Loucy (cell line): ENCODE data around the gene KCNJ5.

ENCODE experiments used
- H2AFZ ChIP-seq: fragments of 200-600 bp; sonication (generic); 2 replicates; pipeline ENCODE4 v1.6.0; 2016; ENCODE audit warnings: antibody characterized with exemption, mild to moderate bottlenecking, low read length, moderate library complexity
- H3F3A ChIP-seq: fragments of 200-600 bp; 2 replicates; pipeline ENCODE4 v1.6.0; 2016; ENCODE audit warnings: antibody characterized with exemption, low read depth, mild to moderate bottlenecking
- H3K27me3 ChIP-seq: fragments of 200-600 bp; sonication (generic); 2 replicates; pipeline ENCODE4 v1.6.1; 2014; ENCODE audit warnings: low read length, mild to moderate bottlenecking; ENCODE audit not compliant: insufficient read depth, poor library complexity, severe bottlenecking
- H3K36me3 ChIP-seq: fragments of 200-600 bp; sonication (generic); 2 replicates; pipeline ENCODE4 v1.6.1; 2016; ENCODE audit warnings: low read length; ENCODE audit not compliant: insufficient read depth
- H3K4me1 ChIP-seq: fragments of 200-600 bp; sonication (generic); 2 replicates; pipeline ENCODE4 v1.5.1; 2014; ENCODE audit warnings: low read length, mild to moderate bottlenecking; ENCODE audit not compliant: insufficient read depth, poor library complexity, severe bottlenecking
- H3K4me2 ChIP-seq: fragments of 200-600 bp; sonication (generic); 2 replicates; pipeline ENCODE4 v1.6.0; 2014; ENCODE audit warnings: antibody characterized with exemption, low read length, low read depth, mild to moderate bottlenecking; ENCODE audit not compliant: poor library complexity, severe bottlenecking
- H3K4me3 ChIP-seq: fragments of 200-600 bp; sonication (generic); 2 replicates; pipeline ENCODE4 v1.5.1; 2014; ENCODE audit warnings: low read length, mild to moderate bottlenecking, mixed read lengths; ENCODE audit not compliant: poor library complexity, severe bottlenecking
- H3K79me2 ChIP-seq: fragments of 200-600 bp; sonication (generic); 2 replicates; pipeline ENCODE4 v1.6.1; 2014; ENCODE audit warnings: low read length; ENCODE audit not compliant: insufficient read depth
- H3K9ac ChIP-seq: fragments of 200-600 bp; sonication (generic); 2 replicates; pipeline ENCODE4 v1.6.0; 2014; ENCODE audit warnings: mild to moderate bottlenecking, low read depth, low read length, moderate library complexity; ENCODE audit not compliant: poor library complexity, severe bottlenecking
- H3K9me2 ChIP-seq: fragments of 200-600 bp; sonication (generic); replicated peaks from 2 replicates; pipeline ENCODE4 v1.6.1; 2016; ENCODE audit warnings: low read depth, low read length, mixed read lengths
- H3K9me3 ChIP-seq: fragments of 200-600 bp; sonication (generic); 2 replicates; pipeline ENCODE4 v1.6.1; 2014; ENCODE audit warnings: mild to moderate bottlenecking, antibody characterized with exemption, low read length, low read depth; ENCODE audit not compliant: insufficient read depth
- H4K20me1 ChIP-seq: fragments of 200-600 bp; sonication (generic); 2 replicates; pipeline ENCODE4 v1.6.0; 2014; ENCODE audit warnings: antibody characterized with exemption, low read length, mild to moderate bottlenecking; ENCODE audit not compliant: insufficient read depth, poor library complexity, severe bottlenecking
- EZH2phosphoT487 ChIP-seq: fragments of 200-600 bp; IDR thresholded peaks from 2 replicates; pipeline ENCODE4 v1.6.1; 2018; ENCODE audit warnings: antibody characterized with exemption, mild to moderate bottlenecking, moderate library complexity, borderline replicate concordance
- TF ChIP-seq, protein P1 (sequence below): fragments of 200-600 bp; sonication (generic); conservative IDR thresholded peaks from 2 replicates; pipeline ENCODE4 v1.5.1; 2014; ENCODE audit warnings: mild to moderate bottlenecking, antibody characterized with exemption, low read length

The KCNJ5 gene

GRCh38 chr11:128937480-128937879, 46.3 kb downstream of the KCNJ5 start:
- Histone ChIP-seq H3F3A (no peaks in the 10 kb centered on the region), H3K36me3 (no peaks in the 10 kb centered on the region), H3K79me2 (no peaks in the 10 kb centered on the region), H3K9me3 (no peaks in the 10 kb centered on the region), H4K20me1 (no peaks in the 10 kb centered on the region), H3K9ac (no peak overlapping the region), H3K27me3 (no peaks in the 10 kb centered on the region), H3K4me1 (no peaks in the 10 kb centered on the region), H3K9me2 (no peaks in the 10 kb centered on the region), H3K4me2 (no peak overlapping the region), H2AFZ (no peak overlapping the region), H3K4me3 (no peak overlapping the region)
- no peak for TF ChIP-seq EZH2phosphoT487
- TF ChIP-seq, protein P1, sequence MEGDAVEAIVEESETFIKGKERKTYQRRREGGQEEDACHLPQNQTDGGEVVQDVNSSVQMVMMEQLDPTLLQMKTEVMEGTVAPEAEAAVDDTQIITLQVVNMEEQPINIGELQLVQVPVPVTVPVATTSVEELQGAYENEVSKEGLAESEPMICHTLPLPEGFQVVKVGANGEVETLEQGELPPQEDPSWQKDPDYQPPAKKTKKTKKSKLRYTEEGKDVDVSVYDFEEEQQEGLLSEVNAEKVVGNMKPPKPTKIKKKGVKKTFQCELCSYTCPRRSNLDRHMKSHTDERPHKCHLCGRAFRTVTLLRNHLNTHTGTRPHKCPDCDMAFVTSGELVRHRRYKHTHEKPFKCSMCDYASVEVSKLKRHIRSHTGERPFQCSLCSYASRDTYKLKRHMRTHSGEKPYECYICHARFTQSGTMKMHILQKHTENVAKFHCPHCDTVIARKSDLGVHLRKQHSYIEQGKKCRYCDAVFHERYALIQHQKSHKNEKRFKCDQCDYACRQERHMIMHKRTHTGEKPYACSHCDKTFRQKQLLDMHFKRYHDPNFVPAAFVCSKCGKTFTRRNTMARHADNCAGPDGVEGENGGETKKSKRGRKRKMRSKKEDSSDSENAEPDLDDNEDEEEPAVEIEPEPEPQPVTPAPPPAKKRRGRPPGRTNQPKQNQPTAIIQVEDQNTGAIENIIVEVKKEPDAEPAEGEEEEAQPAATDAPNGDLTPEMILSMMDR = no peak

DNA sequence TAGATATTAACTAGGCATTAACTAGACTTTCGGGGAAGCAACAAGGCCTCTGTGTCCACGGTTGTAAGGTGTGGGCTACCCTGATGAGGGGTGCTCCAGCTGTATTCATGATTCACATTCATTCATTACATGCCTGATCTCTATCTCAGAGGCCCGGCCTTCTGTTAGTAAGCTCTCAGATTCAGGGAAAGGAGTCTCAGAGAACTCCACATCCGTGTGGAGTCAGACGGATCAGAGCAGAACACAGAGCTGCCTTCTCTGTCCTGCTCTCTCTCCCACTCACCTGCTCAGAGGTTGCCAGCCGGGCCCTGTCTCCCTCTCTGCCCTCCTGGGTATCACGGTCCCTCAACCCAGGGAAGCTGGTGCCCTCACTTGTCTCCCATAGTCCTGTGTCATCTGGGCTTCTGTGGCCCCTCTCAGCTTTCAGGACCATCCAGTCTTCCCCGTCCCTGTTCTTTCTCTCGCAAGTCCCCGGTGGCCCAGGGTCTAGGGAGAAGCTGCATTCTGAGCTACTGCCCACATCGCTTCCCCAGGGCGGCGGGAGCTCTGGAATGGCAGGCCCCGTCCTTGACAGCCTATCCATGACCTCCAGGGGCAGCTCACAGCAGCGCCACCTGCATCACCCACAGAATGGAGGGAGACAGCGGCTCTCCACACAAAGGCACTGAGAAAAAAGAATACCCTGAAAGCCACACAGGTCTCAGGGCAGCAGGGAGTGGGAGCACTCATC, 47.2 kb downstream of the KCNJ5 start:
- H3K4me1 ChIP-seq = no peaks in the 10 kb centered on the region
- H3K4me2 ChIP-seq = no peak overlapping the region
- H3K9me2 ChIP-seq = no peaks in the 10 kb centered on the region
- H3K27me3 ChIP-seq = no peaks in the 10 kb centered on the region
- no peak overlapping the region for H3K9ac ChIP-seq
- H3F3A ChIP-seq = no peaks in the 10 kb centered on the region
- TF ChIP-seq, protein P1 = no peak
- no peak for TF ChIP-seq EZH2phosphoT487
- no peaks in the 10 kb centered on the region for H3K36me3 ChIP-seq
- no peak overlapping the region for H3K4me3 ChIP-seq
- no peak overlapping the region for H2AFZ ChIP-seq
- H3K79me2 ChIP-seq = no peaks in the 10 kb centered on the region
- no peaks in the 10 kb centered on the region for H3K9me3 ChIP-seq
- H4K20me1 ChIP-seq = no peaks in the 10 kb centered on the region

DNA sequence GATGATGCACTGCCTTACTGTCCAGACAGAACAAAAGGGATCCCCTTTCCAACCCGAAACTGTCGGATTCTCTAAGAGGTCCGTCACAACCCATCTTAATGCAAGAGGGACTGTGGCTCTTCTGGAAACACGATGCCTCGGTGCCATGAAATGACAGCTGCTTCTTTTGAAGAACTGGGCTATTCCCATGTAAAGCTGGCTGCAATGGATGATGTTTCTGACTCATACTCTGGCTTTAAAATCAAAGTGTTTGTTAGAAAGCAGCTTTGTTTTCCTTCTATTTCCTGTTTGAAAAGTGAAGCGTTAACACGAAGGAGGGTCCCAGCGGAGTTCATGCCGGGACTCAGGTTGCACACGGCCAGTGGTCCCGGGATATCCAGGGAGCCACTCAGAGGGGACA, 48.4 kb downstream of the KCNJ5 start:
- Histone ChIP-seq H3K4me1 (no peaks in the 10 kb centered on the region), H3K4me2 (no peak overlapping the region), H3K79me2 (no peaks in the 10 kb centered on the region), H3K9ac (no peak overlapping the region), H4K20me1 (no peaks in the 10 kb centered on the region), H3F3A (no peaks in the 10 kb centered on the region), H2AFZ (no peak overlapping the region), H3K27me3 (no peaks in the 10 kb centered on the region), H3K36me3 (no peaks in the 10 kb centered on the region), H3K4me3 (no peak overlapping the region), H3K9me3 (no peaks in the 10 kb centered on the region), H3K9me2 (no peaks in the 10 kb centered on the region)
- TF ChIP-seq, protein P1 = no peak
- no peak for TF ChIP-seq EZH2phosphoT487
